Lung (tissue), 12 donors: Measurements from ENCODE around the gene SLC2A8. TPM values are rescaled to one million over a fixed set of nuclear protein-coding genes. Genes with fewer than 3 reads are reported as not detected.
A peak's percentile ranks its signal among the peaks of the same experiment; 100 is the strongest.

Source experiments
- ATAC-seq: fragments of 200-7000 bp; cut with Tn5 transposase; one replicate; pipeline ENCODE4 v1.9.1; 2020; ENCODE audit warnings: moderate number of reproducible peaks; ENCODE audit not compliant: insufficient read depth, low FRiP score
- DNase-seq, 3 donors: peaks; one replicate each; pipeline ENCODE4 v3.0.0-alpha.2; 2013 to 2017
- H3K27ac ChIP-seq, 2 donors: one replicate each; pipeline ENCODE4 v1.5.1; 2013; ENCODE audit warnings: mild to moderate bottlenecking in 2 of 2, moderate library complexity in 2 of 2, control low read depth in 1 of 2, inconsistent platforms in 1 of 2, low read depth in 1 of 2, low read length in 1 of 2
- H3K27me3 ChIP-seq, 3 donors: one replicate each; pipeline ENCODE4 v1.5.1; 2013; ENCODE audit warnings: low read length in 2 of 3; ENCODE audit not compliant: control insufficient read depth in 3 of 3, insufficient read depth in 3 of 3
- H3K36me3 ChIP-seq, 4 donors: one replicate each; pipeline ENCODE4 v1.5.1; 2013; ENCODE audit warnings: low read length in 4 of 4, mild to moderate bottlenecking in 1 of 4, moderate library complexity in 1 of 4; ENCODE audit not compliant: control insufficient read depth in 4 of 4, insufficient read depth in 4 of 4
- H3K4me1 ChIP-seq, 5 donors: one replicate each; pipeline ENCODE4 v1.5.1; 2013; ENCODE audit warnings: low read length in 5 of 5, mild to moderate bottlenecking in 2 of 5, moderate library complexity in 1 of 5; ENCODE audit not compliant: control insufficient read depth in 5 of 5, insufficient read depth in 5 of 5
- H3K4me3 ChIP-seq: one replicate; pipeline ENCODE4 v1.5.1; 2013; ENCODE audit warnings: mild to moderate bottlenecking, control low read depth, moderate library complexity
- H3K9ac ChIP-seq, 2 donors: one replicate each; pipeline ENCODE4 v1.5.1; 2013; ENCODE audit warnings: low read length in 2 of 2, control low read depth in 1 of 2; ENCODE audit not compliant: insufficient read depth in 1 of 2
- H3K9me3 ChIP-seq, 4 donors: one replicate each; pipeline ENCODE4 v1.5.1; 2013; ENCODE audit warnings: low read length in 3 of 4, mild to moderate bottlenecking in 1 of 4, moderate library complexity in 1 of 4; ENCODE audit not compliant: control insufficient read depth in 4 of 4, insufficient read depth in 3 of 4
- CTCF ChIP-seq: IDR thresholded peaks from 2 replicates; pipeline ENCODE4 v1.5.1; 2012; ENCODE audit warnings: mild to moderate bottlenecking; ENCODE audit errors: control extremely low read depth, extremely low read depth
- WGBS, 2 donors: extraction: QIAGEN DNeasy Blood & Tissue Kit; methylation state at CpG; one replicate each; pipeline ENCODE4 v1.1.7; 2013; 5-methylcytosine and 5-hydroxymethylcytosine counted together
- polyA plus RNA-seq, 2 donors: library from polyadenylated mRNA; stranded (reverse); fragments of 200-250 nt; gene quantifications; one replicate each; pipeline ENCODE4 v1.2.1, GENCODE V29; 2013
- total RNA-seq, 2 donors: library from RNA; depleted of rRNA in 1 of 2; stranded (reverse); fragments of >200 nt in 1 of 2; gene quantifications; one replicate each; pipeline ENCODE4 v1.2.1, GENCODE V29; 2014 to 2021
- donor health status: control.
- donor health status: control.
- donor health status: Bipolar disorder and iron deficiency.
- donor health status: healthy.
- donor health status: DM: yes; HTN: yes; CAD: no.

The SLC2A8 gene
- total and polyA plus RNA-seq, 4 donors, result 8.9 to 18.8 (median 16.3) TPM

- no peak for TF ChIP-seq CTCF
- WGBS, 2 donors, result 58 to 67% methylated on average over 6 of the region's 6 CpGs
- no peak for ATAC-seq
- no peak for DNase-seq
- no peaks in the 10 kb centered on the region for H3K27me3 ChIP-seq
- H3K9ac ChIP-seq, result peak overlapping the region in 1 of 2 donors; percentile 90
- H3K36me3 ChIP-seq, result peaks cover 0 to 2% (median under 1%) of the 10 kb centered on the region in 4 donors
- H3K4me1 ChIP-seq, result peaks cover 0 to 19% (median 10%) of the 10 kb centered on the region in 5 donors
- H3K9me3 ChIP-seq, result no peaks in the 10 kb centered on the region
- H3K4me3 ChIP-seq, result no peak overlapping the region
- no peak overlapping the region for H3K27ac ChIP-seq
Observed at GRCh38 chr9:127422787-127423186, 25.8 kb downstream of the SLC2A8 start.

GRCh38 chr9:127423476-127423933 lies 26.5 kb downstream of the SLC2A8 start:
- ATAC-seq (no peak), DNase-seq (no peak)
- WGBS, 2 donors, result 1 to 2% methylated on average over 9 of the region's 9 CpGs
- no peaks in the 10 kb centered on the region for H3K27me3 ChIP-seq
- TF ChIP-seq CTCF, result no peak
- H3K9ac ChIP-seq, result peak overlapping the region; percentile 77 to 90
- peak overlapping the region; percentile 86 to 91 for H3K27ac ChIP-seq
- H3K9me3 ChIP-seq, result no peaks in the 10 kb centered on the region
- H3K4me1 ChIP-seq, result peaks cover 0 to 19% (median 10%) of the 10 kb centered on the region in 5 donors
- peak overlapping the region; percentile 44 for H3K4me3 ChIP-seq
- H3K36me3 ChIP-seq, result peaks cover 0 to 2% (median under 1%) of the 10 kb centered on the region in 4 donors

GRCh38 chr9:127423934-127424675 lies 27.1 kb downstream of the SLC2A8 start, which contains the start of gene ZNF79:
Gene ZNF79 (plus strand): TSS chr9:127424382. CDS start chr9:127424788, 406 bp downstream.
- H3K36me3 ChIP-seq, result peaks cover 0 to 6% (median 3%) of the 10 kb centered on the region in 4 donors
- TF ChIP-seq CTCF, result no peak
- ATAC-seq (peak; percentile 95), DNase-seq (peak; percentile 95 to 97 (median 95))
- H3K9me3 ChIP-seq, result no peaks in the 10 kb centered on the region
- H3K4me1 ChIP-seq, result peaks cover 0 to 19% (median 10%) of the 10 kb centered on the region in 5 donors
- peak within 1 kb of the TSS; percentile 86 to 91 for H3K27ac ChIP-seq
- 0% methylated on average over 54 of the region's 54 CpGs for WGBS, 2 donors
- no peaks in the 10 kb centered on the region for H3K27me3 ChIP-seq
- H3K4me3 ChIP-seq, result peak within 1 kb of the TSS; percentile 66
- peak within 1 kb of the TSS; percentile 77 to 90 for H3K9ac ChIP-seq
